ENCODE data around the gene BATF.

BATF gene

GRCh38 chr14:75587388-75587787 is 65.1 kb downstream of the BATF start:
- ChIA-PET CTCF (interaction anchor here (0.6 kb wide), 1 partner anchor 19 kb away, joined by 5 read pairs; no protein-coding TSS in a partner anchor), POLR2A (no interaction called here)
- Histone ChIP-seq H3K27ac (ENCODE audit: extremely low read depth, low read depth, low read length) (no peak overlapping the region), H3K36me3 (ENCODE audit: control insufficient read depth in 2 of 2, insufficient read depth in 1 of 2, low read length in 2 of 2) (no peaks in the 10 kb centered on the region), H3K4me3 (ENCODE audit: low read depth, low read length) (no peak overlapping the region), H3K9me3 (ENCODE audit: control insufficient read depth, insufficient read depth, low read depth, low read length) (no peaks in the 10 kb centered on the region; the same call in 1 of the 2 replicates), H3K4me1 (ENCODE audit: control insufficient read depth, insufficient read depth, low read length) (no peaks in the 10 kb centered on the region)
- TF ChIP-seq ZNF768 (tag by site-specific recombination; IDR thresholded peaks at IDR 0.05) (no peak), ATF2 (tag by site-specific recombination; IDR thresholded peaks at IDR 0.05; ENCODE audit: low read depth) (no peak), ZBTB20 (tag by site-specific recombination; IDR thresholded peaks at IDR 0.05) (no peak), OSR2 (tag by site-specific recombination; IDR thresholded peaks at IDR 0.05) (no peak), ZNF311 (tag by site-specific recombination; IDR thresholded peaks at IDR 0.05; ENCODE audit: borderline replicate concordance) (no peak), ZBTB17 (tag by site-specific recombination; IDR thresholded peaks at IDR 0.05) (no peak), KLF17 (tag by site-specific recombination; IDR thresholded peaks at IDR 0.05) (no peak), ZNF341 (tag by site-specific recombination; IDR thresholded peaks at IDR 0.05; ENCODE audit: low read depth) (no peak), ZNF513 (tag by site-specific recombination; IDR thresholded peaks at IDR 0.05) (no peak), ZNF530 (tag by site-specific recombination; IDR thresholded peaks at IDR 0.05; ENCODE audit: low read depth) (no peak)

GRCh38 chr14:75589931-75590330 is 67.7 kb downstream of the BATF start:
- H3K4me1 ChIP-seq (ENCODE audit: control insufficient read depth, insufficient read depth, low read length) = no peaks in the 10 kb centered on the region
- TF ChIP-seq HOXA7 (CRISPR knock-in tag; IDR thresholded peaks at IDR 0.05; ENCODE audit: borderline replicate concordance) (no peak), ZNF791 (tag by site-specific recombination; IDR thresholded peaks at IDR 0.05) (no peak), ZNF221 (tag by site-specific recombination; IDR thresholded peaks at IDR 0.05; ENCODE audit: borderline replicate concordance) (no peak), ZNF585B (tag by site-specific recombination; IDR thresholded peaks at IDR 0.05) (no peak), SALL2 (tag by site-specific recombination; IDR thresholded peaks at IDR 0.05; ENCODE audit: borderline replicate concordance) (no peak), BCL11A (tag by site-specific recombination; IDR thresholded peaks at IDR 0.05; ENCODE audit: low read depth) (no peak), TSHZ1 (tag by site-specific recombination; IDR thresholded peaks at IDR 0.05; ENCODE audit: borderline replicate concordance) (no peak), BCL6B (tag by site-specific recombination; IDR thresholded peaks at IDR 0.05) (no peak), ZSCAN30 (tag by site-specific recombination; IDR thresholded peaks at IDR 0.05) (no peak), ZSCAN23 (tag by site-specific recombination; IDR thresholded peaks at IDR 0.05) (no peak), ZNF366 (tag by site-specific recombination; conservative IDR thresholded peaks at IDR 0.05) (no peak), ZNF571 (tag by site-specific recombination; IDR thresholded peaks at IDR 0.05) (no peak), ZNF707 (tag by site-specific recombination; IDR thresholded peaks at IDR 0.05) (no peak), ZNF677 (tag by site-specific recombination; IDR thresholded peaks at IDR 0.05) (no peak)
- H3K4me3 ChIP-seq (ENCODE audit: low read depth, low read length) = no peak overlapping the region
- H3K9me3 ChIP-seq (ENCODE audit: control insufficient read depth, insufficient read depth, low read depth, low read length) = no peaks in the 10 kb centered on the region; the same call in 1 of the 2 replicates
- no peaks in the 10 kb centered on the region for H3K36me3 ChIP-seq (ENCODE audit: control insufficient read depth in 2 of 2, insufficient read depth in 1 of 2, low read length in 2 of 2)
- POLR2A ChIA-PET = no interaction called here
- CTCF ChIA-PET = no interaction called here
- H3K27ac ChIP-seq (ENCODE audit: extremely low read depth, low read depth, low read length) = no peak overlapping the region
